ENCODE data around the gene MYO7A.

MYO7A gene

DNA sequence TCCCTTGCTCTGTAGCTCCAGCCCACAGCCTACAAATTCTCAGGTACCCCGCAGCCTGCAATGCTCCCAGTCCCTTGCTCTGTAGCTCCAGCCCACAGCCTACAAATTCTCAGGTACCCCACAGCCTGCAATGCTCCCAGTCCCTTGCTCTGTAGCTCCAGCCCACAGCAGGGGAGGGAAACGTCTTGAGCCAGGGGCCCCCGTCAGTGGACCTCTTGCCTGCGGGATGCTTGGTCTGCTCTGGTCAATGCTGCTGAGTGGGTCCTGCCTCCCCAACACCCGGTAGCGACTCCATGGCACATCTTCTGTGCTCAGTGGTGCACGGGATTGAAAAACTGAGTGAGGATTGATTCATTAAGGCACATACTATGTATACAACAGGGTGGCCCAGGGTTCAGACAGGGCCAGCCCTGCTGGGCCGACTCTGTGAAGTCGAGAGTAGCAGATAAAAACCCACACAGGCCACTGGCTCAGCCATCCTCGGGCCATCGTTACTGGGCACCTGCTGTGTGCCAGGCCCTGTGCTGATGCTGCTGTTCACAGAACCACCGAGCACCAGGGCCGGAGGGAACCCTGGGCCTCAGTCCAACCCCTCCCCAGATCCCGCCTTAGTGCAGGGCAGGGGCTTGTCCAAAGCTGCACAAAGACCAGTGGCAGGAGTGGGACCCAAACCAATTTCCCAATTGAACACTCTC lies 69.7 kb downstream of the MYO7A start:
- Histone ChIP-seq H3K4me1 (ENCODE audit: control insufficient read depth in 2 of 2, insufficient read depth in 1 of 2, low read depth in 1 of 2, low read length in 2 of 2) (no peaks in the 10 kb centered on the region), H3K27me3 (ENCODE audit: control insufficient read depth in 3 of 3, insufficient read depth in 3 of 3, low read depth in 1 of 3, low read length in 3 of 3) (no peaks in the 10 kb centered on the region), H3K23ac (ENCODE audit: low read depth, low read length, poor library complexity) (peak overlapping the region; percentile 34), H2AFZ (ENCODE audit: low read length) (peak overlapping the region; percentile 86), H3K79me1 (ENCODE audit: low read depth, low read length) (no peaks in the 10 kb centered on the region), H2BK15ac (ENCODE audit: low read length) (peak overlapping the region; percentile 35), H3K14ac (ENCODE audit: low read length) (no peak overlapping the region), H2BK120ac (ENCODE audit: low read depth, low read length) (no peak overlapping the region), H2BK5ac (ENCODE audit: low read length) (no peak overlapping the region), H3K9ac (ENCODE audit: low read depth, low read length, poor library complexity) (no peak overlapping the region), H3K9me3 (replicated peaks in 1 of 2; ENCODE audit: control insufficient read depth in 2 of 2, insufficient read depth in 1 of 2, low read depth in 1 of 2, low read length in 2 of 2) (peaks cover 0 to 5% of the 10 kb centered on the region in 2 donors), H4K91ac (ENCODE audit: low read depth, low read length, poor library complexity) (no peak overlapping the region), H3K4ac (ENCODE audit: low read length) (no peak overlapping the region), H3K27ac (replicated peaks; ENCODE audit: low read length) (no peak overlapping the region), H4K8ac (ENCODE audit: low read depth, low read length) (no peak overlapping the region), H3K18ac (ENCODE audit: low read length) (peak overlapping the region; percentile 69), H2BK12ac (ENCODE audit: low read length) (no peak overlapping the region), H2AK5ac (ENCODE audit: low read depth, low read length) (peak overlapping the region; percentile 35), H3K4me3 (ENCODE audit: low read length in 2 of 2) (no peak overlapping the region), H3K4me2 (ENCODE audit: insufficient read depth, low read length, poor library complexity, severe bottlenecking) (no peak overlapping the region), H3K36me3 (replicated peaks in 1 of 2; ENCODE audit: control insufficient read depth in 2 of 2, insufficient read depth in 2 of 2, low read length in 2 of 2) (no peaks in the 10 kb centered on the region)
- DNase-seq (ENCODE audit: low spot score): no peak
- no CpG with 5 or more reads among the region's 14 CpGs for WGBS, 2 donors (ENCODE audit: extremely low coverage in 2 of 2, insufficient read length in 2 of 2, insufficient replicate concordance in 1 of 2)

DNA sequence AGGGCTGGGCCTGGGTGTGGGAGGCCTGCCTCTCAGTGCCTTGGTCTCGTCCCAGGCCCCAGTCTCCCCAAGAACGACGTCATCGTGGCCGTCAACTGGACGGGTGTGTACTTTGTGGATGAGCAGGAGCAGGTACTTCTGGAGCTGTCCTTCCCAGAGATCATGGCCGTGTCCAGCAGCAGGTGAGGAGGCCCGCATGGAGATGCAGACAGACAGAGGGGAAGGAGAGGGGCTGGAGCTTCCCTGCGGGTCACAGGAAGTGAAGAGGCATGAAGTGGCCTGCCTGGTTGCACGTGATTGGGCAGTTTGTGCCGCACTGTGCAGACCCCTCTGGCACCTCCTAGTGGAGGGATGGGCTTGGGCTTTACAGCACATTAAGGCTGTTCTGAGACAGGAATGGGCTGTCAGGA lies 70.4 kb downstream of the MYO7A start:
- Histone ChIP-seq H3K79me1 (ENCODE audit: low read depth, low read length) (no peaks in the 10 kb centered on the region), H2AK5ac (ENCODE audit: low read depth, low read length) (peak overlapping the region; percentile 35), H3K14ac (ENCODE audit: low read length) (peak overlapping the region; percentile 13), H3K4ac (ENCODE audit: low read length) (no peak overlapping the region), H2AFZ (ENCODE audit: low read length) (peak overlapping the region; percentile 86), H3K27ac (replicated peaks; ENCODE audit: low read length) (no peak overlapping the region), H3K4me2 (ENCODE audit: insufficient read depth, low read length, poor library complexity, severe bottlenecking) (no peak overlapping the region), H3K4me1 (ENCODE audit: control insufficient read depth in 2 of 2, insufficient read depth in 1 of 2, low read depth in 1 of 2, low read length in 2 of 2) (no peaks in the 10 kb centered on the region), H2BK15ac (ENCODE audit: low read length) (peak overlapping the region; percentile 35), H3K23ac (ENCODE audit: low read depth, low read length, poor library complexity) (peak overlapping the region; percentile 46), H4K91ac (ENCODE audit: low read depth, low read length, poor library complexity) (no peak overlapping the region), H2BK12ac (ENCODE audit: low read length) (no peak overlapping the region), H2BK120ac (ENCODE audit: low read depth, low read length) (no peak overlapping the region), H3K4me3 (ENCODE audit: low read length in 2 of 2) (no peak overlapping the region), H3K9me3 (replicated peaks in 1 of 2; ENCODE audit: control insufficient read depth in 2 of 2, insufficient read depth in 1 of 2, low read depth in 1 of 2, low read length in 2 of 2) (peaks cover 0 to 2% of the 10 kb centered on the region in 2 donors), H4K8ac (ENCODE audit: low read depth, low read length) (no peak overlapping the region), H2BK5ac (ENCODE audit: low read length) (no peak overlapping the region), H3K36me3 (replicated peaks in 1 of 2; ENCODE audit: control insufficient read depth in 2 of 2, insufficient read depth in 2 of 2, low read length in 2 of 2) (no peaks in the 10 kb centered on the region), H3K27me3 (ENCODE audit: control insufficient read depth in 3 of 3, insufficient read depth in 3 of 3, low read depth in 1 of 3, low read length in 3 of 3) (peaks cover 0 to 3% (median 0%) of the 10 kb centered on the region in 3 experiments), H3K18ac (ENCODE audit: low read length) (peak overlapping the region; percentile 61), H3K9ac (ENCODE audit: low read depth, low read length, poor library complexity) (no peak overlapping the region)
- WGBS, 2 donors (ENCODE audit: extremely low coverage in 2 of 2, insufficient read length in 2 of 2, insufficient replicate concordance in 1 of 2): no CpG with 5 or more reads among the region's 11 CpGs
- DNase-seq (ENCODE audit: low spot score): no peak

DNA sequence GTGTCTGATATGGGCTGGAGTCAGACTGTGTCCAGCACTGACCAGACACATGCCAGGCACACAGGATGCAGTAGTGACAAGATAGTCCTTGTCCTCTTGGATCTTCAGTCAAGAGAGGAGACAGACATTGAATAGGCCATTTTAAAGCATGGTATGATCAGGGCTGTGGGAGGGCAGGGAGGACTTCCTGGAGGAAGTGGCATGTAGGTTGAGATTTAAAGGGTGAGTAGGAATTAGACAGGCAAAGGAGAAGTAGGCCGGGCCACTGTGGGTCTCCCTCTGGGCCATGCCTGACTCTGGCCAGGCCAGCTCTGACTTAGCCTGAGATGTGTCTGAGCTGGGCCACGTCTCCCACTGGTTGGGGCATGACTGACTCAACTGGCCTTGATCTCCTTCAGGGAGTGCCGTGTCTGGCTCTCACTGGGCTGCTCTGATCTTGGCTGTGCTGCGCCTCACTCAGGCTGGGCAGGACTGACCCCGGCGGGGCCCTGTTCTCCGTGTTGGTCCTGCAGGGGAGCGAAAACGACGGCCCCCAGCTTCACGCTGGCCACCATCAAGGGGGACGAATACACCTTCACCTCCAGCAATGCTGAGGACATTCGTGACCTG lies 71.2 kb downstream of the MYO7A start:
- no peak for DNase-seq (ENCODE audit: low spot score)
- peaks cover 0 to 3% (median 0%) of the 10 kb centered on the region in 3 experiments for H3K27me3 ChIP-seq (ENCODE audit: control insufficient read depth in 3 of 3, insufficient read depth in 3 of 3, low read depth in 1 of 3, low read length in 3 of 3)
- no peak overlapping the region for H3K4ac ChIP-seq (ENCODE audit: low read length)
- H2BK5ac ChIP-seq (ENCODE audit: low read length): no peak overlapping the region
- WGBS, 2 donors (ENCODE audit: extremely low coverage in 2 of 2, insufficient read length in 2 of 2, insufficient replicate concordance in 1 of 2): no CpG with 5 or more reads among the region's 13 CpGs
- no peak overlapping the region for H4K91ac ChIP-seq (ENCODE audit: low read depth, low read length, poor library complexity)
- H2BK12ac ChIP-seq (ENCODE audit: low read length): no peak overlapping the region
- no peak overlapping the region for H3K9ac ChIP-seq (ENCODE audit: low read depth, low read length, poor library complexity)
- H2BK15ac ChIP-seq (ENCODE audit: low read length): no peak overlapping the region
- no peak overlapping the region for H3K4me3 ChIP-seq (ENCODE audit: low read length in 2 of 2)
- H2AK5ac ChIP-seq (ENCODE audit: low read depth, low read length): peak overlapping the region; percentile 1
- H3K4me1 ChIP-seq (ENCODE audit: control insufficient read depth in 2 of 2, insufficient read depth in 1 of 2, low read depth in 1 of 2, low read length in 2 of 2): no peaks in the 10 kb centered on the region
- peak overlapping the region; percentile 75 for H3K14ac ChIP-seq (ENCODE audit: low read length)
- peaks cover 0 to 2% of the 10 kb centered on the region in 2 donors for H3K9me3 ChIP-seq (replicated peaks in 1 of 2; ENCODE audit: control insufficient read depth in 2 of 2, insufficient read depth in 1 of 2, low read depth in 1 of 2, low read length in 2 of 2)
- no peak overlapping the region for H4K8ac ChIP-seq (ENCODE audit: low read depth, low read length)
- H2AFZ ChIP-seq (ENCODE audit: low read length): no peak overlapping the region
- H3K4me2 ChIP-seq (ENCODE audit: insufficient read depth, low read length, poor library complexity, severe bottlenecking): no peak overlapping the region
- H3K23ac ChIP-seq (ENCODE audit: low read depth, low read length, poor library complexity): peak overlapping the region; percentile 26
- no peaks in the 10 kb centered on the region for H3K36me3 ChIP-seq (replicated peaks in 1 of 2; ENCODE audit: control insufficient read depth in 2 of 2, insufficient read depth in 2 of 2, low read length in 2 of 2)
- no peak overlapping the region for H2BK120ac ChIP-seq (ENCODE audit: low read depth, low read length)
- H3K18ac ChIP-seq (ENCODE audit: low read length): peak overlapping the region; percentile 53
- H3K79me1 ChIP-seq (ENCODE audit: low read depth, low read length): no peaks in the 10 kb centered on the region
- no peak overlapping the region for H3K27ac ChIP-seq (replicated peaks; ENCODE audit: low read length)
